HG02870 (cell line): ENCODE data around the gene RPP25L.
"Not testable (repeated sequence)": the region's sequence is repeated elsewhere in the genome, so short reads cannot be mapped to it uniquely, and the experiment has no call there.

ENCODE experiments used
- ATAC-seq: cut with Tn5 transposase; IDR thresholded peaks from one replicate; pipeline ENCODE4 v1.9.1; 2021; ENCODE audit warnings: mild to moderate bottlenecking, moderate library complexity; ENCODE audit not compliant: unreplicated experiment

The RPP25L gene, protein sequence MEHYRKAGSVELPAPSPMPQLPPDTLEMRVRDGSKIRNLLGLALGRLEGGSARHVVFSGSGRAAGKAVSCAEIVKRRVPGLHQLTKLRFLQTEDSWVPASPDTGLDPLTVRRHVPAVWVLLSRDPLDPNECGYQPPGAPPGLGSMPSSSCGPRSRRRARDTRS

DNA sequence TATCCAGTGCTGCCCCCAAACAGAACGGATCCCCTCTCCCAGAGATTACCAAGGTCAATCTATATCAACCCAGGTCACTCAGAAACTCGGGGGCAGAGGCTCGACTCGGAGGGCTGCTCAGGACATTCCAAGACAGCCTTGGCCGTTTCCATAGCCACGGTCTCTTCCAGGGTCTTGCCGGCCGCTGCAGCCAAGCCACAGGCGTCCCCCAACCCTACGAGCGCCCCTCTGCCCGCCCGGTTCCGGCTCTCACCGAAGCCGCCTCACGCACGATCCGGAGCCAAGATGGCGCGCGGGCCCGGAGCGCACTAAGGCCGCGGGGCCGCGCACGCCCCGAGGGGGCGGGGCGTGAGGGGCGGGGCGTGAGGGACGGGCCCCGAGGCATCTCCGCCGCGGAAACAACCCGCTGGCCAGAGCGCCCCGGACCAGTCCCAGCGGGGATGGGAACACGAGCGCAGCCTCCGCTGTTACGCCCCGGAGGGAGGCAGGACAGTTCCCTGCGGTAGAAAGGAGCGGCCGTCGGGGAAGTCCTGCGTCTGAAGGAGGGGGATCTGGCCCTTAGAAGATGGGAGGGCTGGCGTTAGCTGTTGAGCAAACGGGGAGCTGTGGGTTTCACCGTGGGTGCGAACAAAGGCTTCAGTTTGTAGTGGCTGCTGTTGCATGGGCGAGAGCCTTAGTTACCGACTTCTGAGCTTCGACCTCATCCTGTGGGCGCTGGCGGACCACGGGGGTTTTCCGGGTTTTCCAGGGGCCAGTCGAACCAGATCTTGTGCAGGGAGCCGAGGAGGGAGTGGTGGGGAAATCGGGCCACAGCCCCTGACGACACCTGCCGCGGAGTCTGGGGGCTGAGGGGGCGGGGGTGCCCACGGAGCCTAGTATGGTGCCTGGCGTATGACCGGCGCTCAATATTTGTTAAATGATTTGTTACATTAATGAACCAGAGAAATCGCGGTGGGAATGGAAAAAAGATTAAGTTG lies at the start of gene RPP25L:
Gene RPP25L (minus strand): TSS at position 287 of the 977 bp plus-strand sequence. CDS start 801 bp downstream, outside the sequence.
- ATAC-seq: peak; percentile 80

DNA sequence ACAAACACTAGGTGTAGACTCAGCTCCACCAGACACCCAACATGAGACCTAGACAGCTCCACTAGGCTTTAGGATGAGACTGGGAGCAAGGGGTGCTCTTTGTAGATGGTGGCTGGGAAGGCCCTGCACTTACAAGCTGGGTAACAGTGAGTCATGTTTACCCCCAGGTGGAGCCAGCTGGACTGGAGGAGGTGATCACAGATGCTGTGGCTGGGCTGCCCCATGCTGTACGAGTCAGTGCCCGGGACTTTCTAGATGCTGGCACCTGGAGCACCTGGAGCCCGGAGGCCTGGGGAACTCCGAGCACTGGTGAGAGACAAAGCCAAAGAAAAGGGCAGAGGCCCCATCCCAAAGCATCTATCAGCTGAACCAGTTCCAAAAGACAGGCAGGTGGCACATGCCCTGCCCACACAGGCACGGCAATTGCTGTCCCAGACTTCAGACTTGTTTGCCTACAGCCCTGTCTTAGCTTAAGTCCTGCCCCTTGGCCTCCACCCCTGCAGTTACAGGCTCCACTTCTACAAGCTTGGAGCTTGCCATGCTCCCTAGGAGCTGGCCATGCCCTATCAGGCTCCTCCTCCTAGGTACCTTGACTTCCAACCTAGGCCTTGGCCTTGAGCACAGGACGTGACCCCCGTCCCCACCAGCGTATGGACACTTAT lies 47.8 kb upstream of the RPP25L start:
- no peak for ATAC-seq

DNA sequence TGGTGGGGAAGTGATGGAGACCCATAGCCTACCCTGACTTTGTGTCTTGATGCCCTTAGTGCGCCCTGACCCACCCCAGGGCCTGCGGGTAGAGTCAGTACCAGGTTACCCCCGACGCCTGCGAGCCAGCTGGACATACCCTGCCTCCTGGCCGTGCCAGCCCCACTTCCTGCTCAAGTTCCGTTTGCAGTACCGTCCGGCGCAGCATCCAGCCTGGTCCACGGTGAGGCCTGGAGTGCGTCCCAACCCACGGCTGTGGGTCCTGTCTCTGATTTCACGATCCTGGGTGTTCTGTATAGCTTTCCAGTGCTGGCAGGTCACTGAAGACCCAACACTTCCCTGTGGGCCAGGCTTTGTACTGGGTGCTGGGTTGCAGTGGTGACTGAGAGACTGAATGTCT lies 46.6 kb upstream of the RPP25L start:
- no peak for ATAC-seq

DNA sequence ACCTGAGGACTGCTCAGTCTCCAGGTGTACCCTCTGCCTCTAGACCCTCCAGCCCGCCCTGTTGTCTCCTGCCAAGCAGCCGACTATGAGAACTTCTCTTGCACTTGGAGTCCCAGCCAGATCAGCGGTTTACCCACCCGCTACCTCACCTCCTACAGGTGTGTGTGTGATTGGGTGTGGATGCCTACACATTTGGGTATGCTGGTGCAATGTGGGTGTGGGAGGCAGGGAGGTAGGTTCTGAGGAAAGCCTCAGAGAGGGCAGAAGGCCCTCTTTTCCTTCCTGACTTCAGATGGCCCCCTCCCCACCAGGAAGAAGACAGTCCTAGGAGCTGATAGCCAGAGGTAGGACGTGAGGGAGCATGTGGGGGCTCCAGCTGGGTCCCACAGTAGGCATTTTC lies 45.1 kb upstream of the RPP25L start:
- ATAC-seq: no peak

DNA sequence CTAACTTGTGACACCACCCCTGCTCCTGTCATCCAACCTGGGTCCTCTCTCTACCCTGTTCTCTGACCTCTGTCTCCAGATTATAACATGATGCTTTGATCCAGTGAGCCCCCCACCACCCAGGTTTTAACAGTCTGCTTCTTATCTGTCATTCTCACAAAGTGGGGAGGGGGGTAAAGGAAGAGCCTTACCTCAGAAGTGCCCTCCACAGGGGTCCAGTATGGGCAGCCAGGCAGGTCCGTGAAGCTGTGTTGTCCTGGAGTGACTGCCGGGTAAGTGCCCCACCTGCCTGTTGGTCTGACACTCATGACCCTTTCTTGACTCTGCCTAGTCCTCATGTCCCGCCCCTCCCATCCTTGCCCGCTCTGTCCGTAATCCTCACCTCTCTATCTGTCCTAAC lies 43.5 kb upstream of the RPP25L start:
- ATAC-seq: no peak

DNA sequence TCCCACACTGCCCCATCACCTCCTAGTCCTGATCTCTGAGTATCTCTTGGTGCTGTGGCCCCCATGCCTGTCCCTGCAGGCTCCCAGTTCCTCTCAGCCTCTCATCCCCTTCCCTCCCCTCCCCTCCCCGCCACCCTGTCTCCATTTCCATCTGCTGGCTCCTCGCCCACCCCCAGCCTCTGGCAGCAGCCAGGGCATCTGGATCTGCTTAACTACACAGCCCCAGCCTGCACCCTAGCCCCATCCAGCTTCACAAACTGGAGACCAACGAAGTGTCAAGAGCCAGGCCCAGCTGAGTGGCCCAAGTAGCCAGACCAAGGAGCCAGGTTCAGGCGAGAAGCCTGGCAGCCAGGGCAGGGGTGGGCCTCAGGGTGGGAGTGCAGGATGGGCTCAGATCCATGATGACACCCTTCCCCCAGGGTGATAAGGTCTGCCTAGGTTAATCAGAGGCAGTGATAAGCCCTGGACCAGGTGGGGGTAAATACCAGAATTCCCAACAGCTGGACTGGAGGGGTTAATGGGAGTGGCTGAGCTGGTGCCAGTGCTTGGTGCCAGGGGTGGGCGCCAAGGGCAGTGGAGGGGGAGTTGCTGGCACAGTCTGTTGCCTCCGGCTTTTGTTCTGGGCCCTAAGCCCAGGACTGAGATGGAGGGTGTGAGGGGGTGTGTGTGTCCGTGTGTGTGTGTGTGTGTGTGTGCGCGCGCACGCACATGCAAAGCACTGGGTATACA lies 42.6 kb upstream of the RPP25L start:
- no peak for ATAC-seq

DNA sequence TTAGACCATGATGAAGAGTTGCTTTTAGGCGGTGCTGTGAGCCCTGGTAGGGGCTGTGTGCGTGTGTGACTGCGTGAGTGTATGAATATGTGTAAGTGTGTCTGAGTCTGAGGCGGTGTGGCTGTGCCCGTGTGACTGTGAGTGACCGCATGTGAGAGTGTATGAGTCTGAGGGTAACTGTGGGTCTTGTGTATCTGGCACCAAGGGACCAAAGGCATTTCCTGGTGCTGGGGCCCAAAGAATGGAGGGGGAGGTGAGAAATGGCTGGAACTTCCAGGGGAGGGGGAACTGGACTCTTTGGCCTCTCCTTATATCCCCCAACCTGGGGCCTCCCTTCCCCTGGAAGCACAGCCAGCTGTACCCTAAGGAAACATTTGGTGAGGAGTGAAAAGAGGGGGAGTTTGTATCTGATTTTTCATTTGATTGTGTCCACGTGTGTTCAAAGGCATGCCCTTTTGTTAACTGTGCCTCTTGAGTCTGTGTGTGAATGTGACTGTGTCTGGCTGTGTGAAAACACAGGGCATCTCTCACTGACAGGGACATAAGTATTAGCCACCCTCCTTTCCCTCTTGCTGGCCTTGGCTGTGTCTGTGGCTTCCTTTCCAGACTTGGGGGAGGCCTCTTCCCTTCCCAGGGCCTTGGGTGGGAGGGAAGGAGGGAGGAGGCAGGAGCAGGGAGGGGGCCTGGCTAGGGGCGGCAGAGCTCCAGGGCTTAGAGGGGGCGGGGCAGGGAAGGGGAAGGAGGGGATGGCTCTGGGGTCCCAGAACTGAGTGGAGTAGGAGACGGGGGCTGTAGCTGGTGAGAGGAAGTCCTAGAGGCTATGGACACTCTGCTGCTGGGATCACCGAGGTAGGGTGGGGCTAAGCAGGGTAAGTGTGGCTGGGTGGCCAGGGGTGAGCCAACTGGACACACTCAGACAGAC lies 41.5 kb upstream of the RPP25L start:
- ATAC-seq: no peak

DNA sequence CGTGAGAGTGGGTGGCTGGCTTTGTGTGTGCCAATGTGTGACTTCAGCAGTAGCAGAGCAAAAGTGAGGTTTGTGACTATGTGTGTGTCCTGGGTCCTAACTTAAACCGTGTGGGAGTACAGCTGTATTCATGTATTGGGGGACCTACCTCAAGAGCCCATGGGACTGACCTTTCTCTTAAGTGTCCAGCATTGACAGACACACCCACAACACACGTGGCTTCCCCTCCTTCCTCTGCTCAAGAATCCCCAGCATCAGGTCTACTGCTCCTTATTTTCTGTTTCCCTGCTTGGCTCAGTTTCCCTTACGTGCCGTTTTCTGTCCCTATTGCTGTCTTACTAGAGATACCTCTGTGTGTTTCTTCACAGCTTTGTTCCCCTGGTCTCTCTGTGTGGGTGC lies 40.7 kb upstream of the RPP25L start:
- no peak for ATAC-seq

DNA sequence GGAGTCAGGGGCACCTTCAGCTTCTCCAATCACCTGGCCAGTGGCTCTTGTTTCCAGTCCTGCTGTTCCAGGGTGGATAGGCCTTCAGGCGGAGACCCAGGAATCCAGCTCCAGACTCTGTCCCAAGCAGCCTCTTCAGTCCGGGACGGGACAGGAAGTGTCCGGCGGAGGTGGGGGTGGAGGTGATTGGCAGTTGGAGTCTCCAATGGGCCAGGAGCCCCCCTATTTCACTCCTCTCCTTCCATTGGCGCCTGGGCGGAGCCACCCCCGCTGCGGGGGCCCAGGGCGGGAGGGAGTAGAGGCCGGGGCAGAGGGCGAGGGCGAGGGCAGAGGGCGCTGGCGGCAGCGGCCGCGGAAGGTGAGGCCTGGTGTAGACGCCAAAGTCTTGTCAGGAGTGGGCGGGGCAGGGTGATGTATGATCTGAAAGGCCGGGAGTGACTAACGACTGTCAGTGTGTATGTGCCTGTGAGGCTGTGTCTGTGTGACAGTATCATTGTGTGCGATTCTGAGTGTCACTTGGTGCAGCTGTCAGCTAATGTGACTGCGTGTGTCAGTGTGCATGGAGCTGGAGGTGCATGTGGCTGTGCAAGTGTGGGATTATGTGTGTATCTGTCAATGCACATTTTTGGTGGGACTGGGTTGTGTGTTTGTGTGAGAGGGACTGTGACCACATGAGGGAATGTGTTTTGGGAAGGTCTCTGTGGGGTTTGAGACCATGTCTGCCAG lies 40.1 kb upstream of the RPP25L start, which contains the start of gene IL11RA:
Gene IL11RA (plus strand): TSS at position 310 of the 726 bp plus-strand sequence. CDS start 3,033 bp downstream, outside the sequence.
- ATAC-seq: no peak

DNA sequence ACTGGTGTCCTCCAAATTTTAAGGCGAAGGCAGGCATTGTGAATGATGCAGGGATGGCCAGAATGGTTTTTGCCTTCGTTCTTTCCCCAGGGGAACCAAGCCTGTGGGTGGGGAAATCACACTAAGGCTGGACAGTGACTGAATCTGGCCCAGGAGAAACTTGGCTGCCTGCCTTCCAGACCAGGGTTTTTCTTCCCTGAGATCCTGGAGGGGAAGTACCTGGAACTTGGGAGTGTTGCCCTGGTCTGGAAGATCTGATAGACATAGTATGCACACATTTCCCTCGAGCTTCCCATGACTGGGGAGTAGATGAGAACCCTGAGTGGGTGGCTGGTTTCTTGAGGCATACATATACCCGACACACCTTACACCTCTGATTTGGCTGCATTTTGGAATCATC lies 39.4 kb upstream of the RPP25L start:
- ATAC-seq: no peak

DNA sequence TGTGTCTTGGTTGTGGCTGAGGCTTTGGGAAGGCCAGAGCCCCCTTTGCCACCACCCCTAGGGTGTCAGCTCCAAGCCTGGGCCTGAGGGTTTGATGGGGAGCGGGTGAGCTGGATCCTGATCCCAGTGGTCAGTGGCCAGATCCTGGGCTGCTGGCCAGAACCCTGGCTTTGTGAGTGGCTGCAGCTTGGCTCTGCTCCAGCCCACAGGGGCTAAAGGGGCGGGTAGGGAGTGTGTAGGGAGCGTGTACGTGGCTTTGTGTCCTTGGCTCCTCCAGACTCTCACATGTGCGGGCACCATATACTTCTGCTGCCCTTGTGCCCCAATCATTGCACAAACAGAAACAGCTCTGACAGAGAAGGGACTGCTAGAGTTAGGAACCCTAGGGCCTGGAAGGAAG lies 38.9 kb upstream of the RPP25L start:
- no peak for ATAC-seq

DNA sequence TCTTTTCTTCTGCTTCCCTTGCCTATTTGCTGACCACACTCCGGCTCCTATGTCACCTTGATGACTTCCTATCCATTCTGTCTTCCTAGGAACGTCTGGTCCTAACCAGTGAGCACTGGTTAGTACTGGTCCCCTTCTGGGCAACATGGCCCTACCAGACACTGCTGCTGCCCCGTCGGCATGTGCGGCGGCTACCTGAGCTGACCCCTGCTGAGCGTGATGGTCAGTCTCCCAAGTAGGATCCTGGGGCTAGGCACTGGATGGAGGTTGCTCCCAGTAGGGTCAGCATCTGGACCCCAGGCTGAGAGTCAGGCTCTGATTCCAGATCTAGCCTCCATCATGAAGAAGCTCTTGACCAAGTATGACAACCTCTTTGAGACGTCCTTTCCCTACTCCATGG lies 36.8 kb upstream of the RPP25L start:
- ATAC-seq: no peak

DNA sequence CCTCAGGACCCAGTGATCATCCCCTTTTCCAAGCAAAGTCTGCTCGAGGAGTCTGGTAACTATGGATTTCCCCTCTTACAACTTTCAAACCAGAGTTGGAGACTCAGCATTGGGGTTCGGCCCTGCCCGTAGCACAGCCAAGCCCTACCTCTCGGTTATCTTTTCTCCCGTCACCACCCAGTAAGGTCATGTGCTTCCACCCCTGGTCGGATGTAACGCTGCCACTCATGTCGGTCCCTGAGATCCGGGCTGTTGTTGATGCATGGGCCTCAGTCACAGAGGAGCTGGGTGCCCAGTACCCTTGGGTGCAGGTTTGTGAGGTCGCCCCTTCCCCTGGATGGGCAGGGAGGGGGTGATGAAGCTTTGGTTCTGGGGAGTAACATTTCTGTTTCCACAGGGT lies 35.8 kb upstream of the RPP25L start:
- no peak for ATAC-seq

DNA sequence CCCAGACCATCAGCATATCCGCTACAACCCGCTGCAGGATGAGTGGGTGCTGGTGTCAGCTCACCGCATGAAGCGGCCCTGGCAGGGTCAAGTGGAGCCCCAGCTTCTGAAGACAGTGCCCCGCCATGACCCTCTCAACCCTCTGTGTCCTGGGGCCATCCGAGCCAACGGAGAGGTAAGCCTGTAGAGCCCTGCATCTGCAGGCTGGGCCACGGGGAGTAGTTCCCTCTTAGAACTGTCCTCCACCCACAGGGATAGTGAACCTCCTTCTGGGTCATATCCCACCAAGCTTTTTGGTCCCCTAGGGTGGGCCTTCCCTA lies 35.1 kb upstream of the RPP25L start:
- peak; percentile 12 for ATAC-seq

DNA sequence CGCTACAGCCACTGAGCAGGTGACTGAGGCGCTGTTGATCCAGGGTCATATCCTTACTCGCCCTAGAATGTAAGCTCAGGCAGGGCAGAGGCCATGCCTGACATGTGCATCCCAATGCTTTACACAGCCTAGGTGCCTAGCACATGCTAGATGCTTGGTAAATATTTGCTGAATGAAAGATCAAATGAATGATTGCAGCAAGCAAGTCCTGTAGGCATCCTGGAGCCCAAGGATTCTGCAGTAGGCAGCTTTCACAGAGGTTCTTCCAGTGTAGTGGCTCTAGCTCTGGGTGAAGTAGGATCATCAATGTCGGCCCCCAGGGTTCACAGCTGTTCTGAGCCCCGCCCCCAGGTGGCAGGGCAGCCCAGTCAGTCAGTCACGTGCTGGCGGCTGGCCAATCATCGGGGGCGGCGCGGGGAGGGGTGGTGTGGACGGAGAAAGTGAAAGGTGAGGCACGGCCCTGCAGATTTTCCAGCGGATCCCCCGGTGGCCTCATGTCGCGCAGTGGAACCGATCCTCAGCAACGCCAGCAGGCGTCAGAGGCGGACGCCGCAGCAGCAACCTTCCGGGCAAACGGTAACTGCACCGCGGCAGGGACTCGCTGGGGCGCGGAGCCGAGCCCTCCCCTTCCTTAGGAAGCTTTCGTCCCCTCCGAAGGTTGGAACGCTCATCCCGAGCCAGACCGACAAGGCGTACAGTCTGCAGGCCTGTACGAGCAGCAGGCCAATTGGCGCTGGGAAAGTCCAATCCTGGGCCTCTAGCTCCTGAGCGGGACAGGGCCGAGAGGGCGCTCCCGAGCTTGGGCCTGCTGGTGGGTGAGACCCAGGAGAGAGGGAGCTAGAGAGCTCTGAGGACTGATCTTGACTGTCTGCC lies 34.5 kb upstream of the RPP25L start, which contains the start of gene GALT:
Gene GALT (plus strand): TSS at position 465 of the 873 bp plus-strand sequence. CDS start 30 bp downstream, at position 495.
- peak; percentile 86 for ATAC-seq

DNA sequence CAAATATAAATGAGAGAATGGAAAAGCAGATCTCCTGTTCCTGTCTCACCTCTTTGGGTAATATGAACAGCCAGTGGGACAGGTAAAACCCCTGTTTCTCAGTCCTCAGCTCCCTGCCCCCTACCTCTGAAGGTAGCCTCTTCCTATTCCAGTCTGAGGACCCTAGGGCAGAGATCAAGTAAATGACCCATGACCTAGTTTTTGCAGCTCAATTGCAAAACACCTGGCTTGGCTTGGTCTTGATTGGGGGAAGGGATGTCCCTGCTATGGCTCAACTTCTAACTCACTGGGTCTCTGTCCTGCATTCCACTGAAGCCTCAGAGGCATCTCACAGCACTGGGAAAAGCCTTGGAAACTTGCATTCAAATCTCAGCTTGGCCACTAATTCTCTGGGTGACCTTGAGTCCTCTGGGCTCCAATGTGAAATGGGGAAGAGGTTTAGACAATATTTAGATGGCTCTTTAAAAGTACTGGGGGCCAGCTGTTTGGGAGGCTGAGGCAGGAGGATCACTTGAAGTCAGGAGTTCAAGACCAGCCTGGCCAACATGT lies 32.9 kb upstream of the RPP25L start:
- ATAC-seq: no peak

DNA sequence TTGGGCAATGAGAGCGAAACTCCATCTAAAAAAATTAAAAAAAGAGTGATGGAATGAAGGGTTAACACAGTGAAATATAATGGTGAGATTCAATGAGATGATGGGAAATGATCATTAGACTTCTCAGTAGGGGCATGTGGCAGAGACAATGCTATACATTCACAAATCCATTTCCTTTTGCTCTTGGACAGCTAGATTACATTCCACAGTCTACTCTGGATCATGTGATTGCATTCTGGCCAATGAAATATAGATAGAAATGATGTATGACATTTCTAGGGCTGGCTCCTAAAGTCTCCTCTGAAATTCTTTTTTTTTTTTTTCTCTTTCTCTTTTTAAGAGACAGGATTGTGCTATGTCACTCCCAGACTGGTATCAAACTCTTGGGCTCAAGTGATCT lies 30.8 kb upstream of the RPP25L start:
- ATAC-seq: no peak

DNA sequence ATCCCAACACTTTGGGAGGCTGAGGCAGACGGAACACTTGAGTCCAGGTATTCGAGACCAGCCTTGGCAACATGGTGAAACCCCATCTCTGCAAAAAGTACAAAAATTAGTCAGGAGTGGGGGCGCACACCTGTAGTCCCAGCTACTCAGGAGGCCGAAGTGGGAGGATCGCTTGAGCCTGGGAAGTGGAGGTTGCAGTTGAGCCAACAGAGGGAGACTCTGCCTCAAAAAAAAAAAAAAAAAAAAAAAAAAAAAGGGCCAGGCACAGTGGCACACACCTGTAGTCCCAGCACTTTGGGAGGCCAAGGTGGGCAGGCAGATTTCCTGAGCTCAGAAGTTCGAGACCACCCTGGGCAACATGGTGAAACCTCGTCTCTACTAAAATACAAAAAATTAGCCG lies 27.4 kb upstream of the RPP25L start:
- not testable (repeated sequence) for ATAC-seq
